ENCODE results near the gene NUP214.
"Not testable (repeated sequence)": the region's sequence is repeated elsewhere in the genome, so short reads cannot be mapped to it uniquely, and the experiment has no call there.

Gene NUP214

DNA sequence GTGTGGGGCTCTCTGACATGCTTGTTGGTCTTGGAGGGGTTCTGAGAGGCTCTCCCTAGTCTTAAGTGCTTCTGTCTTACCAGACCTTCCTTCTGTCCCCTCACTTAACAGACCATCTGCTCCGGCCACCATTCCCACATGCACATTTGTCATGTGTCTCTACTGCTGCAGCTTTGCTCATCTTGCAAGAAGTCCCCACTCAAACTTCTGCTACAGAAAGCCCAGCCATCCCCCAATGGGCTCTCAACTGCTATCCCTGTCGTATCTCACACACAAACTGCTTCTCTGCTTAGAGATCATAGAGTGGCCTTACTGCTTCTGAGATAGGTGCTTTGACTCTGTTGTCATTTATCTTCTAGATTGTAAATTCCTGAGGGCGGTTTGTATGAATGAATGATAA is 69.4 kb downstream of the NUP214 start:
- no peak for DNase-seq (ENCODE audit: low read depth)

DNA sequence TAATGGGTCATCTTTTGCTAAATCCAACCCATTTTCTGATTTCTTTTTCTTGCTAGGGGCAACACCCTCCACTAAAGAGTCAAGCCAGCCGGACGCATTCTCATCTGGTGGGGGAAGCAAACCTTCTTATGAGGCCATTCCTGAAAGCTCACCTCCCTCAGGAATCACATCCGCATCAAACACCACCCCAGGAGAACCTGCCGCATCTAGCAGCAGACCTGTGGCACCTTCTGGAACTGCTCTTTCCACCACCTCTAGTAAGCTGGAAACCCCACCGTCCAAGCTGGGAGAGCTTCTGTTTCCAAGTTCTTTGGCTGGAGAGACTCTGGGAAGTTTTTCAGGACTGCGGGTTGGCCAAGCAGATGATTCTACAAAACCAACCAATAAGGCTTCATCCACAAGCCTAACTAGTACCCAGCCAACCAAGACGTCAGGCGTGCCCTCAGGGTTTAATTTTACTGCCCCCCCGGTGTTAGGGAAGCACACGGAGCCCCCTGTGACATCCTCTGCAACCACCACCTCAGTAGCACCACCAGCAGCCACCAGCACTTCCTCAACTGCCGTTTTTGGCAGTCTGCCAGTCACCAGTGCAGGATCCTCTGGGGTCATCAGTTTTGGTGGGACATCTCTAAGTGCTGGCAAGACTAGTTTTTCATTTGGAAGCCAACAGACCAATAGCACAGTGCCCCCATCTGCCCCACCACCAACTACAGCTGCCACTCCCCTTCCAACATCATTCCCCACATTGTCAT is 72.0 kb downstream of the NUP214 start:
- DNase-seq (ENCODE audit: low read depth), result no peak

DNA sequence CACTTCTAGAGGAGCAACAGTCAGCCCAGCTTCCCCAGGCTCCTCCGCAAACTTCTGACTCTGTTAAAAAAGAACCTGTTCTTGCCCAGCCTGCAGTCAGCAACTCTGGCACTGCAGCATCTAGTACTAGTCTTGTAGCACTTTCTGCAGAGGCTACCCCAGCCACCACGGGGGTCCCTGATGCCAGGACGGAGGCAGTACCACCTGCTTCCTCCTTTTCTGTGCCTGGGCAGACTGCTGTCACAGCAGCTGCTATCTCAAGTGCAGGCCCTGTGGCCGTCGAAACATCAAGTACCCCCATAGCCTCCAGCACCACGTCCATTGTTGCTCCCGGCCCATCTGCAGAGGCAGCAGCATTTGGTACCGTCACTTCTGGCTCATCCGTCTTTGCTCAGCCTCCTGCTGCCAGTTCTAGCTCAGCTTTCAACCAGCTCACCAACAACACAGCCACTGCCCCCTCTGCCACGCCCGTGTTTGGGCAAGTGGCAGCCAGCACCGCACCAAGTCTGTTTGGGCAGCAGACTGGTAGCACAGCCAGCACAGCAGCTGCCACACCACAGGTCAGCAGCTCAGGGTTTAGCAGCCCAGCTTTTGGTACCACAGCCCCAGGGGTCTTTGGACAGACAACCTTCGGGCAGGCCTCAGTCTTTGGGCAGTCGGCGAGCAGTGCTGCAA is 72.8 kb downstream of the NUP214 start:
- DNase-seq (ENCODE audit: low read depth), result no peak

DNA sequence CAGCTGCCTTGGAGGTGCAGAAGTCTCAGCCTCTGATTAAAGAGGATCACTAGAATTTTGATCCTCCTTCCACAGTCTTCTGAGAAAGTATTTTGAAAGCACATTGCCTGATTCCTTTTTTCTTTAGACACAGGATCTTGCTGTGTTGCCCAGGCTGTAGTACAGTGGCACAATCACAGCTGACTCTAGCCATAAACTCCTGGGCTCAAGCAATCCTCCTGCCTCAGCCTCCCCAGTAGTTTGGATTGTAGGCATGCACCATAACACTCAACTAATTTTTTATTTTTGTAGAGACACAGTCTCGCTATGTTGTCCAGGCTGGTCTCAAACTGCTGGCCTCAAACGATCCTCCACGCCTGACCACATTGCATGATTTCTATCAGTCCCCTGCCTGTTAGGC is 76.5 kb downstream of the NUP214 start:
- DNase-seq (ENCODE audit: low read depth), result no peak

DNA sequence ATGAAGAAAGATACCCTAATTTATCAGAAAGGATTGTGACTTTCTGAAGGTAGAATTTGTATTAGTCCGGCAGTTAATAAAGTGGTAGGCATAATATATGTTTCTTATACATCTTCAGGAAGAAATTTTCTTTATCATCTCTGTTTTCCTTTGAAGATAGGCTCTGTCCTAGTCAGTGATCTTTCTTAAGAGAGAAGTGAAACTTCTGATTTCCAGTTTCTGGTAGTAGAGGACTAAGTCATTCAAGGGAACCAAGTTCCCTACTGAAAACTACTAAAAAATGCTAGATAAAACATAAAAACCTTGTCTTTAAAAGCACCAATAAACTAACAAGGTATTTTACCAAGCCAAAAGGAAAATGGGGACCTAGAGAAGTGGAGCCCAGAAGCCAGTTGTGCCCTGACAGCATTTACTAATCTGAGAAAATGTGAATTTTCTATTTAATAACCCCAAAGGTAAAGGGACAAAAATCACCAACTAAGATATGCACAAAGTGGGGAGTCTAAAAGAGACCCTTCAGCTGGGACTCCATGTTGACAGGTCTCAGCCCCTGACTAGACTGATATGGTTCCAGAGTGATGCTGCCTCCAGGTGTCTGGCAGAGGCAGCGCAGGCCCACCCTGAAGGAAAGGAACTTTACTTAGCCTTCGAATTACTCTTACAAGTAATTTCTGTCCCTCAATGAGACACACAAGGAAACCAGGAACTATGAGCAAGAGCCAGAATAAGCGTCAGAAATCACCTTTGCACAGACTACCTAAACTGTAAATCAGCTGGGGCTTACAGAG is 78.2 kb downstream of the NUP214 start:
- no peak for DNase-seq (ENCODE audit: low read depth)

DNA sequence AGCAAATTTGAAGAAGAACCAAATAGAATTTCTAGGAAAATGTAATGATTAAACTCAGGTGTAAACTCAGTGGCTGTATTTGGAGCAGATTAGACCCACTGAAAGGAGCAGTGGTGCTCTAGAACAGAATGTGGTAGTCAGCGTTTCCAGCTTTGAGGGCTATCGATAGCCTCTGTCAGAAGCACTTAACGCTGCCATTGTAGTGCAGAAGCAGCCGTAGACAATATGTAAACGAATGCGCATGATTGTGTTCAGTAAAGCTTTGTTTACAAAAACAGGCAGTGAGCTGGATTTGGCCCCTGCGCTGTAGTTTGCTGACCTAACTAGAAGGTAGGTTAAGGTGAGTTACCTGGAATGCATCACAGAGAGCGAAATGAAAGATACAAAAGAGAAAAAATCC is 78.9 kb downstream of the NUP214 start:
- no peak for DNase-seq (ENCODE audit: low read depth)

DNA sequence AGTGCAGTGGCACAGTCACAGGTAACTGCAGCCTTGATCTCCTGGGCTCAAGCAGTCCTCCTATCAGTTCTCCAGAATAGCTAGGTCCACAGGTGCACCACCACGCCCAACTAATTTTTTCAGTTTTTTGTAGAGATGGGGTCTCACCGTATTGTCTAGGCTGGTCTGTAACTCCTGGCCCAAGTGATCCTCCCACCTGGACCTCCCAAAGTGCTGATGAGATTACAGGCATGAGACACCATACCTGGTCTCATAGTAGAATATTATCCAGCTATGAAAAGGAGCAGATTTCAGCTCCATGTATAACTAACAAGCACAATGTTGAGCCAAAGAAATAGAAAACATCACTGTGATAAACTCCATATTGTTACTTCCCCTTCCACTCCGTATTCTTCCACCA is 81.1 kb downstream of the NUP214 start:
- DNase-seq (ENCODE audit: low read depth), result no peak

DNA sequence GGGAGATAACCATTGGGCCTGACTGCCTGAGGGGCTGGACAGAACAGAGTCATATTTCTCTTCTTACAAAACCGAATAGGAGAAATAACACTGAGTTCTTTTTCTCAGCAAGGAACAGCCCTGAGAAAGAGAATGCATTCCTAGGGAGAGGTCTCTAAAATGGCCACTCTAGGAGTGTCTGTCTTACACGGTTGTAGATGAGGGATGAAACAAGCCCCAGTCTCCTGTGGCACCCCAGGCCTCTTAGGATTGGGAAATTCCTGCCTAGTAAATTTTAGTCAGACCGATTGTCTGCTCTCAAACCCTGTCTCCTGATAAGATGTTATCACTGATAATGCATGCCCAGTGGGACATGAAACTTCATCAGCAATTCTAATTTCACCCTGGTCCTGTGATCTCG is 86.5 kb downstream of the NUP214 start:
- not testable (repeated sequence) for DNase-seq (ENCODE audit: low read depth)

DNA sequence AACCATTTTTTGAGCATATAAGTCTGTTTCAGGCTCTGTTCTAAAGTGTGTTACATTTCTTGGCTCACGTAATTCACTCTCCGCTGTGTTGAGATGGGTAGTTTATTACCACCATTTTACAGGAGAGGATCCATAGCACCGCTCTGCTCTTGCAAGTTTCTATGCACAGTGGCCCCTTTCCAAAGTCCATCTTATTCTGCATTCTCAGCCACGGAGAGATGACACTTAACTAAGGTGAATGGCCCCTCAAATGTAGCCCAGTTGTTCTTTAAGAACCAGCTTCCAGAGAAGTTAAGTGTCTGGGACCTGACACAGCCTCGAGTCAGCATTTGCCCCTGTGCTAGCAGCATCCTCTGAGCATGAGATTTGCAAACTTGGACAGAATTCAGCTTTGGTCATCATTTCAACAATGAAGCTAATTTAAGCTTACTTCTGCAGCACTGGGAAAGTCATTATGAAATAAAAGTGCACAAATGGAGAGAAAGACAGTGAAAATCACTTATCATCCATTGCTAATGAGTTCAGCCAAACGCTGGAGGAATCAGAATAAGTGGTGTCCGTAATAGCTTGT is 89.0 kb downstream of the NUP214 start:
- no peak for DNase-seq (ENCODE audit: low read depth)

DNA sequence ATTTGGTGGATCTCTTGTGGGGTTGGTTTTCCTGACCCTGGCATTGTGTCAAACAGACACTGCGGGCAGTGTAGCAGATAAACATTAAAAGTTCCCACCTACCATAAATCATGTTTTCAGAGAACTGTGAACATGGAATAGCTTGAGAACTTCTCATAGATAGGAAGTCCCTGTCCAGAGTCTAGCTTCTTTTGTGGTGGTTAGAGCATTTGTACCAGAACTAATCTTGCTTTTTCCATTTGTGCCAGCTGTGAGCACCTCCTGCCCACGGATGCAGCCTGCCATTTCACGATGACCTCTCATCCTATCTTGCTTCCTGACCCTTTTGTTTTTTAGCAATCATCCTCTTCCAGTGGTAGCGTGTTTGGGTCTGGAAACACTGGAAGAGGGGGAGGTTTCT is 89.5 kb downstream of the NUP214 start:
- DNase-seq (ENCODE audit: low read depth), result no peak

DNA sequence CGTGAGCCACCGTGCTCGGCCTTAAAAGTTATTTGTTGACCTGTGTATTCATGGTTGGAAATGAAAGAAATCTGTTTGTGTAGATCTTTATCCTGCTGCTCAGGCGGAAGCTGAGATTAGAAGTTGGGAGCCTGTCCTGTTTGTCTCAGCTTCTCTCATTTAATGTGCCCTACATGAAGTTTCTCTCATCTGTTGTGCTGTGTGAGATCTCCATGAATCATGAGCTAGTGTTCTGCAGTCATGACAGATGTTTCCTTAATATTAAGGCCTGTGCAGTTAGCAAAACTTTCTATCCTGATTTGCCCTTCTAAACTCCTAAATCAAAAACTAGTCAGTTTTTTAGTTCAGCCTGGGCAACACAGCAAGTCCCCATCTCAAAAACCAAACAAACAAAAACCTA is 91.4 kb downstream of the NUP214 start:
- DNase-seq (ENCODE audit: low read depth), result no peak

DNA sequence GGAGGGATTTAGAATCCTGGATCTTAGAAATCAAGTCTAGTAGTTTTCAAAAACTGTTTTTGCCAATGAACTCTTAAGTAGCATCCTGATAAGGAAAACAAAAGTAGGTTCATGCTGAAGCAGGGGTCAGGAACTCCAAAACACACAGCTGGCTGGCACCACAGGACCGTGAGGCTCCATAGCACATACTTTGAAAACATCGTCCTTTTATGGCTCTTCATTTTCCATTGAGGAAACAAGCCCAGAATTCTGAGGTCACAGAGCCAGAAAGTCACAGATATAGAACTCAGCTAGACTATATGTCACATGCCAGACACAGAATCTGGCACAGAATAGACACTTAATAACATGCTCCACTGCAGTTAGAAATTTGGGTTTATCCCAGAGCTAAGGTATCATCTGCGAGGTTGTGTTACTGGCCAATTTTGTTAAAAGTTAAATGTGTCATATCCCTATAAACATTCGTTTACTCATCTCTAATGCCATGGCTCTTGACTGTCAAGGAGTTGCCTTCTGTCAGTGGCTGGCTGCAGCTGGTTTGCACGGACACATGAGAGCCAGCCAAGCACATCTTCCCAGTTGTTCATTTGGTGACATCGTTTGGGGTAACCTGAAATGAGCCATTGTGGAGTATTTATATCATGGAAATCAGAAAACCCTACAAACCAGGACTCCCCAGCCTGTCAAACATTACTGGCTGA is 92.1 kb downstream of the NUP214 start:
- DNase-seq (ENCODE audit: low read depth), result no peak

DNA sequence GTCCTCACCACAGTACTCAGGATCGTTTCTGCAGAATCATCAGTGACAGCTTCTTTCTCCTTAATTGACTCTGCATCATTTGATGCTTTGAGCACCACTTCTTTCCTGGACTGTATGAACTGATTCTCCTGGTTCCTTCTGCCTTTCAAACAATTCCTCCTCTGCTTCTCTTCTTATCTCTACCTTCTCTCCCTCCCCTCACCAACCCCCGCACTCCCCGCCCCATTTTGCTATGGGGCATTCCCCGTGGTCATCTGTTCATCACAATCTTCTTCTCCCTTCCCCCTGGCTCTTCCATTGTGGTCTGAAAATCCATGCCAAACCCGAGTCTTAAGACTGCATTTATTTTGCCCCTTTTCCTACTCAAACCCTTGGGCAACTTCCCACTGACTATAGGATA is 93.0 kb downstream of the NUP214 start:
- DNase-seq (ENCODE audit: low read depth), result no peak

DNA sequence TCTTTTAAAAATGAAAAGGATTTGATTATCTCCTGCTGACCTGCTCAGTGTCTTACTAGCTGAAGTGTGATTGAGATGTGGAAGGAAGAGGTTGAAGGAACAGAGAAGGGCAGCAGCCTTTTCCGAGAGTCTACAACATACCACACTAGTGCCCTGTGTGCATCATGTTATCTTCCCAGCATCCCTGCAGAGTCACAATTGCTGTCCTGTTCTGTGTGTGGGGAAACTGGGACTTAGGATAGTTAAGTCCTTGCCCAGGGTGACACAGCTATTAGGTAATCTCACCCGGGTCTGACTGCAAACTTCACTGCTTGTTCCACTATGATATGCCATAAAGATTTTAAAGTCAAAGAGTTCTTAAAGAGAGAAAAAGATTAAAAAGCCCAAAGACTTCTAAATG is 95.1 kb downstream of the NUP214 start:
- DNase-seq (ENCODE audit: low read depth), result no peak

DNA sequence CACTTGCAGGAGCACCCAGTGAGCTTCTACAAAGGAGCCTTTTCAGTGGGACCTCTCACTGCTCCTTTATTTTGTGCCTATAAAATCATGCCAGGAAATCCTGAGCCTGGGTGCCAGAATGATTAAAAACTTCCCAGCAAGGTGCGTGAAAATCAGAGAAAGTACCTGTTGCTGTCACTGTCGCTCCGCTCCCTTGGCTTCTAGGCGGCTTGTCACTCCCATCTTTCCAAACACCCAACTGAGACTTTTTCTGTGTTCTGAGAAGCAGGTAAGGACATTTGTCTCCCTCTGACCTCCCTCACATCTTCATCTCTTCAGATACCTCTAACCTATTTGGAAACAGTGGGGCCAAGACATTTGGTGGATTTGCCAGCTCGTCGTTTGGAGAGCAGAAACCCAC is 97.1 kb downstream of the NUP214 start:
- DNase-seq (ENCODE audit: low read depth), result no peak

DNA sequence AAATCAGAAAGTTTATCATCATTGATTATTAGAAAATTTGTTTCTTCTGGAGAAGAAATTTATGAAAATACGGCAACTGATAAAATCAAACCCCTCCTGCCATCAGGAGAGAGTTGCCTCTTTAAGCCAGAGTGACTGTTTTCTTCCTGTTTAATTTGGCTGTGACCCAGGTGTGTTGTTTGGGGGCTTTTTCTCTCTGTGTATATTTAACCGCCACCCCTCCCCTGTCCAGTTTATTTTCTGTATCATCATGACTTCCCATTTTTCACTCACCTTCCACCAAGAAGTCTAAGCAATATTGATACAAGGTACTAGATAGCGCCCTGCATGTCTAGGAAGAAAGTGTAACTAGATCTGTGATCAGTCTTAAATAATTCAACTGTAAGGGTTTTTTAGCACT is 100.8 kb downstream of the NUP214 start:
- DNase-seq (ENCODE audit: low read depth), result no peak

DNA sequence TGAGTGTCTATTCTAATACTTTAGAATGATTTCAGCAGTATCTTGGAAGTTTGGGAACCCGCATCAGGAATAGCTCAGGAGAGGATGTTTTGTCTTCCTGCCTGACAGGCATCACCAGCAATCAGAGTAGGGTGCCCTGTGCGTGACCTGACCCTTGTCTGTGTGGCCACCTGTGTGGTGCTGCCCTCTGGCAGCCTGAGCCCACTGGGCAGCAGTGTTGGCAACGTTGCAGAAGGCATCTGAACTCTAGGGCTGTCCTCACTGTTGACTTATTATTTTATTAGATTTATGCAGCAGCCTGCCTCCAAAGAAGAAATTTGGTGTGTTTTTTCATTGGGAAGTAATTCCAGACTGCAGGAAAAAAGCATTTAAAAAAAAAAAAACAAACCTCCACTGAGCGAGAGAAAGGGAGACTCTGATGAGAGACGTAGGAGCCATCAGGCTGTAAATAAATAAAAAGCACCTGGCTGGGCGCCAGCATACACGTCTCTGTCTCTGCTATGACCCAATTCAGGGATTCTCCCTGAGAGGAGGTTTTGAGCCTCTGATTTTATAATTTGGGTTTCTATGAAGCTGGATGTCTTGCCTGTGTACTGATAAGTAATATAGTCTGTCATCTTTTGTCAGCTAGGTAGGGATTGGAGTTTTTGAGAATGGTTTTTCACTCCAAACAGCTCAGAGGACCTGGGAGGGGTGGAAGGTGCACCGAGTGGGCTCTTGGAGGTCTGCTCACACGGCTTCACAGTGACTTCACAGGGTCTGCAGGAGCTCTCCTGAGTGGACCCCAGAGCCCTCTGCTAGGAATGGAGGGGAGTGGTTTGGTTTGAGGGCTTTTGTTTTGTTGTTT is 101.9 kb downstream of the NUP214 start:
- no peak for DNase-seq (ENCODE audit: low read depth)

DNA sequence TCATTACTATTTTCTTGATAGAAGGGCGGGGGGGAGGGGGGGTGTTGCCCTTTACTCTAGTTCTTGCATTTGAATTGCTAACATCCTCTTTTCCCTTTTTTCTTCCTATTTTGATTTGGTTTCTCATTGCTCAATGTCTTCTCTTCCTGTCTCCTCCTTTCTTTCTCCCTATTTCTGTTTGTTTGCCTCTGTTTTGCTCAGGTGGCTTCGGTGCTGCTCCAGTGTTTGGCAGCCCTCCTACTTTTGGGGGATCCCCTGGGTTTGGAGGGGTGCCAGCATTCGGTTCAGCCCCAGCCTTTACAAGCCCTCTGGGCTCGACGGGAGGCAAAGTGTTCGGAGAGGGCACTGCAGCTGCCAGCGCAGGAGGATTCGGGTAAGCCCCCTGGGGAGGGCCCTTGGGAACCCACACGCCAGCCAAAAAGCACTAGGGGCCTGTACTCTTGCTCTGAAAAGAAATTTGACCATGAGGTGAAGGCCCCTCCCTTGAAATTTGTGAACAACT is 102.6 kb downstream of the NUP214 start:
- no peak for DNase-seq (ENCODE audit: low read depth)

DNA sequence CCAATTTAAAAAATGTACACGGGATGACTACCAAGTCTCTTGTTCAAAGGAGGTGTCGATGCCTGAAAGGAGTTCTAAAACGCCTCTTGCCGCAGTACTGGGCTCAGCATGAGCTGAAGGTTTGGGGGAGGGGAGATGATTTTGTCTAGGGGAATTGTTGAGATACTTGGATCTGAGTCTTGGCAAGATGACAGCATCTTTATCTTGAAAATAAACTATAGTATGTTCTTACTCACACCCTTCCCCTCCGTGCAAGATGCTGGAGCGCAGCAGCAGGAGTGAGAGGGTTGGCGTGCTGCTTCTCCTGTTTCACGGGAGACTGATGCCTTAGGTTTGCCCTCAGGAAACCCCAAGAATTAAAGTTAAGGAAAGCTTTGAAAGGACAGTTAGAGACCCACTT is 103.6 kb downstream of the NUP214 start:
- DNase-seq (ENCODE audit: low read depth), result no peak

DNA sequence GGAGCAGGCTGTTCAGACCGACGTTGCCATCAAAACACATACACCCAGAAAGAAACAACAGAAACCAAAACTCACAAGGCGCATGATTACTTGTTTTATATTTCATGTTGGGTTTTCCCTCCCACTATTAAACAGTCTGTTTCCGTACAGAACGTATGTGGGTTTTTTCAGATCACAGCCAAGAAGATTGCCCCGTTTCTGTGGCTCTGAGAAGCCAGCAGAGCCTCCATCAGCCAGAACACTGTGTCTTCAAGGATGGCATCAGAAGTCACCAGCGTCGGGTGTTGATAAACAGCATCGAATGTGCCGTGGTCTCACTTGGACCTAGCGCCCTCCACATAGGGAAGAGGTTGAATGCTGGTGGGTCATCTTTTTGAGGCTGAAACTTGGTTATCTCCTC is 108.2 kb downstream of the NUP214 start:
- DNase-seq (ENCODE audit: low read depth), result no peak

DNA sequence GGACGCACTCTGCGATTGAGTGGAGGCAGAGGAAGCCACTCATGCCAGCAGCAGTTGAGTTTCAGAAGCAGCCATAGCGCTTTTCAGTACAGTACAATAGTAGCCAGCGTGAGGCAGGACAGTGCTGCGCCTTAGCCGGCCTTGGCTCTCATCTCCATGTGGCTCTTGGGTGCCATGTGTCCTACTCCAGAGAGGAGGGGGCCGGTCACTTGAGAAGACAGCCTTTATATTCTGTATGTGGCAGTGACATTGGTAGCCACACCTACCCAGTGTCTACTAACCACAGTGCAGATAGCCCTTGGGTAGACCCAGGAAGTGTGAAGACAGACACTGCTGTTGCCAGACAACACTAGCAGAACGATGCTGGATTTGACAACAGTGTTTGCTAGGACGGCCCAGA is 108.6 kb downstream of the NUP214 start:
- DNase-seq (ENCODE audit: low read depth), result no peak

Data from activated T-cell treated with anti-CD3 and anti-CD28 coated beads for 48 hours (primary cell).